ENCODE measurements around the gene POU2F3.

- TF ChIP-seq, protein P1, sequence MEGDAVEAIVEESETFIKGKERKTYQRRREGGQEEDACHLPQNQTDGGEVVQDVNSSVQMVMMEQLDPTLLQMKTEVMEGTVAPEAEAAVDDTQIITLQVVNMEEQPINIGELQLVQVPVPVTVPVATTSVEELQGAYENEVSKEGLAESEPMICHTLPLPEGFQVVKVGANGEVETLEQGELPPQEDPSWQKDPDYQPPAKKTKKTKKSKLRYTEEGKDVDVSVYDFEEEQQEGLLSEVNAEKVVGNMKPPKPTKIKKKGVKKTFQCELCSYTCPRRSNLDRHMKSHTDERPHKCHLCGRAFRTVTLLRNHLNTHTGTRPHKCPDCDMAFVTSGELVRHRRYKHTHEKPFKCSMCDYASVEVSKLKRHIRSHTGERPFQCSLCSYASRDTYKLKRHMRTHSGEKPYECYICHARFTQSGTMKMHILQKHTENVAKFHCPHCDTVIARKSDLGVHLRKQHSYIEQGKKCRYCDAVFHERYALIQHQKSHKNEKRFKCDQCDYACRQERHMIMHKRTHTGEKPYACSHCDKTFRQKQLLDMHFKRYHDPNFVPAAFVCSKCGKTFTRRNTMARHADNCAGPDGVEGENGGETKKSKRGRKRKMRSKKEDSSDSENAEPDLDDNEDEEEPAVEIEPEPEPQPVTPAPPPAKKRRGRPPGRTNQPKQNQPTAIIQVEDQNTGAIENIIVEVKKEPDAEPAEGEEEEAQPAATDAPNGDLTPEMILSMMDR (optimal IDR thresholded peaks at IDR 0.05 in 1 of 3, IDR thresholded peaks at IDR 0.05 in 1 of 3, conservative IDR thresholded peaks at IDR 0.05 in 1 of 3; ENCODE audit: extremely low read depth in 1 of 3, insufficient read depth in 2 of 3, low read length in 3 of 3) = no peak
- TF ChIP-seq EZH2 (IDR thresholded peaks at IDR 0.05; ENCODE audit: low read length) = no peak
Observed at GRCh38 chr11:120241277-120241676, 1.3 kb downstream of the POU2F3 start.

All from keratinocyte (primary cell).